Pancreas (tissue), 10 donors: ENCODE measurements around the gene FBLL1. TPM values are rescaled to one million over a fixed set of nuclear protein-coding genes. Genes with fewer than 3 reads are reported as not detected.

Experiments used
- ATAC-seq, 4 donors: fragments of 200-7000 bp; cut with Tn5 transposase; one replicate each; pipeline versions ENCODE4 v1.8.0 to v1.9.1; 2020; ENCODE audit warnings: mild to moderate bottlenecking in 4 of 4, moderate library complexity in 4 of 4
- DNase-seq, 6 donors: peaks; one replicate each; pipeline ENCODE4 v3.0.0-alpha.2; 2020
- FAIRE-seq: peaks from 2 replicates; lab custom pipeline; 2012; peaks lifted over from hg19 to GRCh38; lab: Jason Lieb, UNC
- H3K27ac ChIP-seq, 4 donors: fragments of 200-600 bp; sonication (generic); 1 replicate in 3 of 4; 2 replicates in 1 of 4; pipeline versions ENCODE4 v1.5.0 to v1.8.0; 2020
- H3K27me3 ChIP-seq, 4 donors: fragments of 200-600 bp; one replicate each; pipeline ENCODE4 v1.8.0; 2021
- H3K36me3 ChIP-seq, 3 donors: fragments of 200-600 bp; sonication (generic) in 1 of 3; one replicate each; pipeline versions ENCODE4 v1.5.0 to v1.8.0; 2020 to 2021
- H3K4me1 ChIP-seq, 3 donors: fragments of 200-600 bp; one replicate each; pipeline ENCODE4 v1.8.0; 2021
- H3K4me3 ChIP-seq, 4 donors: fragments of 200-600 bp; sonication (generic) in 2 of 4; one replicate each; pipeline versions ENCODE4 v1.5.0 to v1.8.0; 2020 to 2021
- H3K9me3 ChIP-seq, 4 donors: fragments of 200-600 bp; one replicate each; pipeline ENCODE4 v1.8.0; 2021
- CTCF ChIP-seq, 4 donors: fragments of 200-600 bp; sonication (generic) in 3 of 4; IDR thresholded peaks; one replicate each; pipeline versions ENCODE4 v1.5.0 to v1.8.0; 2021; ENCODE audit warnings: antibody characterized with exemption in 4 of 4
- WGBS, 2 donors: extraction: QIAGEN DNeasy Blood & Tissue Kit; methylation state at CpG; one replicate each; pipeline ENCODE4 v1.1.7; 2013; 5-methylcytosine and 5-hydroxymethylcytosine counted together
- intact Hi-C, 3 donors: fragments of 100-400 bp; cut with DNase I; formaldehyde crosslinking; loops; one replicate each; pipeline versions ENCODE4 v1.11.1 to v1.14.2; 2022
- polyA plus RNA-seq, 2 donors: library from polyadenylated mRNA; stranded (reverse); fragments of 200-250 nt; gene quantifications; one replicate each; pipeline ENCODE4 v1.2.3, GENCODE V29; 2013
- total RNA-seq, 6 donors: library from RNA; stranded (reverse); fragmentation: NEBNext Ultra II Directional in 4 of 6; extraction: Animal tissue kit (Norgen Biotek cat#: 25700) in 4 of 6; gene quantifications; one replicate each; pipeline versions ENCODE4 v1.2.1 to v1.2.4, GENCODE V29; 2021 to 2023
- donor health status: healthy with polysubstance abuse.
- donor health status: DM: no; HTN: no; CAD: no; lungs with moderate emphysema.
- donor health status: DM: no; HTN: no; CAD: no.
- donor health status: control.
- donor health status: control.
- donor health status: Bipolar disorder and iron deficiency.
- donor health status: DM: yes; HTN: yes; CAD: no.
- donor health status: DM: no; HTN: no; CAD: no.
- donor health status: DM: no; HTN: no; CAD: no.
- donor health status: DM: yes; HTN: yes; CAD: no.

FBLL1 gene
- total and polyA plus RNA-seq, 8 donors = 0.31 to 5.4 (median 0.93) TPM; not detected in 1

- ATAC-seq (no peak), DNase-seq (no peak), FAIRE-seq (no peak)
- 94 to 96% methylated on average over 7 of the region's 7 CpGs for WGBS, 2 donors
- Histone ChIP-seq H3K27me3 (no peaks in the 10 kb centered on the region), H3K4me3 (no peak overlapping the region), H3K36me3 (no peaks in the 10 kb centered on the region), H3K4me1 (no peaks in the 10 kb centered on the region), H3K27ac (no peak overlapping the region), H3K9me3 (no peaks in the 10 kb centered on the region)
- TF ChIP-seq CTCF (IDR thresholded peaks at IDR 0.05) = no peak
- intact Hi-C loops = no loop called here
These were observed 20.4 kb downstream of the FBLL1 start for GRCh38 chr5:168549554-168549953.

- no peak overlapping the region for H3K27ac ChIP-seq
These were observed 21.6 kb downstream of the FBLL1 start for GRCh38 chr5:168550656-168551055.

GRCh38 chr5:168552146-168552545 is 23.0 kb downstream of the FBLL1 start:
- no peaks in the 10 kb centered on the region for H3K27me3 ChIP-seq
- WGBS, 2 donors = 63 to 77% methylated on average over 1 of the region's 1 CpG
- no peaks in the 10 kb centered on the region for H3K4me1 ChIP-seq
- ATAC-seq (no peak), DNase-seq (no peak), FAIRE-seq (no peak)
- TF ChIP-seq CTCF (IDR thresholded peaks at IDR 0.05) = no peak
- no peak overlapping the region for H3K27ac ChIP-seq
- no peaks in the 10 kb centered on the region for H3K9me3 ChIP-seq
- H3K36me3 ChIP-seq = peaks cover 0 to 9% (median 0%) of the 10 kb centered on the region in 3 donors
- no peak overlapping the region for H3K4me3 ChIP-seq
- intact Hi-C loops = no loop called here

More at GRCh38 chr5:168550656-168551055, 21.6 kb downstream of the FBLL1 start:
- no peak for ATAC-seq
- Histone ChIP-seq H3K4me3 (no peak overlapping the region), H3K36me3 (no peaks in the 10 kb centered on the region), H3K27me3 (no peaks in the 10 kb centered on the region), H3K4me1 (no peaks in the 10 kb centered on the region), H3K9me3 (no peaks in the 10 kb centered on the region)
- no peak for DNase-seq
- no peak for FAIRE-seq
- no peak for TF ChIP-seq CTCF (IDR thresholded peaks at IDR 0.05)
- intact Hi-C loops = no loop called here

- no peak for FAIRE-seq
- WGBS, 2 donors = 94 to 97% methylated on average over 2 of the region's 2 CpGs
- no peak for ATAC-seq
- Histone ChIP-seq H3K27me3 (no peaks in the 10 kb centered on the region), H3K9me3 (no peaks in the 10 kb centered on the region), H3K4me1 (no peaks in the 10 kb centered on the region), H3K27ac (no peak overlapping the region), H3K36me3 (peaks cover 0 to 22% (median 0%) of the 10 kb centered on the region in 3 donors), H3K4me3 (no peak overlapping the region)
- intact Hi-C loops = no loop called here
- no peak for TF ChIP-seq CTCF (IDR thresholded peaks at IDR 0.05)
- DNase-seq = no peak
These were observed 24.4 kb downstream of the FBLL1 start for GRCh38 chr5:168553377-168554130.

- no peaks in the 10 kb centered on the region for H3K9me3 ChIP-seq
- no peaks in the 10 kb centered on the region for H3K27me3 ChIP-seq
- H3K4me1 ChIP-seq = peaks cover 2 to 7% (median 5%) of the 10 kb centered on the region in 3 donors
- peaks cover 0 to 26% (median 0%) of the 10 kb centered on the region in 3 donors for H3K36me3 ChIP-seq
- DNase-seq = no peak
- WGBS, 2 donors = 95 to 99% methylated on average over 2 of the region's 2 CpGs
- H3K27ac ChIP-seq = no peak overlapping the region
- H3K4me3 ChIP-seq = no peak overlapping the region
- no peak for FAIRE-seq
- no peak for TF ChIP-seq CTCF (IDR thresholded peaks at IDR 0.05)
- ATAC-seq = no peak
- intact Hi-C loops = no loop called here
These were observed 28.3 kb downstream of the FBLL1 start for GRCh38 chr5:168557389-168557788.
